Gastroesophageal sphincter (tissue), 4 donors: ENCODE results near the gene ACACB. TPM values are rescaled to one million over a fixed set of nuclear protein-coding genes. Genes with fewer than 3 reads are reported as not detected.

ENCODE experiments used
- ATAC-seq: fragments of 150-250 bp; one replicate; pipeline ENCODE4 v1.9.1; 2016; ENCODE audit warnings: mild to moderate bottlenecking, moderate library complexity
- H3K27ac ChIP-seq, 4 donors: fragments of 200-600 bp; sonication (generic) in 3 of 4; 1 replicate in 3 of 4; 2 replicates in 1 of 4; pipeline ENCODE4 v1.5.1; 2016 to 2019
- H3K27me3 ChIP-seq: fragments of 200-600 bp; sonication (generic); one replicate; pipeline ENCODE4 v1.5.1; 2019
- H3K36me3 ChIP-seq, 2 donors: fragments of 200-600 bp; sonication (generic); one replicate each; pipeline ENCODE4 v1.5.1; 2019; ENCODE audit warnings: control low read depth in 1 of 2
- H3K4me1 ChIP-seq, 3 donors: fragments of 200-600 bp; sonication (generic); 1 replicate in 2 of 3; 2 replicates in 1 of 3; pipeline ENCODE4 v1.5.1; 2016 to 2019; ENCODE audit warnings: control low read depth in 2 of 3
- H3K4me3 ChIP-seq, 2 donors: fragments of 200-600 bp; sonication (generic); one replicate each; pipeline ENCODE4 v1.5.1; 2019; ENCODE audit warnings: mild to moderate bottlenecking in 1 of 2, moderate library complexity in 1 of 2
- H3K9me3 ChIP-seq, 3 donors: fragments of 200-600 bp; sonication (generic); one replicate each; pipeline ENCODE4 v1.5.1; 2017 to 2019; ENCODE audit warnings: control low read depth in 2 of 3
- EP300 ChIP-seq: sonication (generic); formaldehyde crosslinking; IDR thresholded peaks from one replicate; pipeline ENCODE4 v1.6.1; 2017; ENCODE audit warnings: antibody characterized with exemption, mild to moderate bottlenecking
- POLR2A ChIP-seq, 2 donors: fragments of 450-650 bp; IDR thresholded peaks; one replicate each; pipeline ENCODE4 v1.6.1; 2017; ENCODE audit warnings: antibody characterized with exemption in 2 of 2, mild to moderate bottlenecking in 2 of 2, moderate library complexity in 1 of 2
- POLR2AphosphoS5 ChIP-seq: sonication (generic); formaldehyde crosslinking; IDR thresholded peaks from one replicate; pipeline ENCODE4 v1.6.1; 2017; ENCODE audit warnings: antibody characterized with exemption
- WGBS, 2 donors: methylation state at CpG; one replicate each; pipeline ENCODE4 v1.1.5; 2018; ENCODE audit warnings: low coverage in 1 of 2; 5-methylcytosine and 5-hydroxymethylcytosine counted together
- total RNA-seq, 4 donors: library from RNA; depleted of rRNA; stranded (reverse); fragments of >200 nt; gene quantifications; one replicate each; pipeline ENCODE4 v1.1.0, GENCODE V29; 2016
- TF ChIP-seq, protein P1 (sequence below), 4 experiments: fragments of 200-600 bp in 2 of 4; fragments of 450-650 bp in 2 of 4; sonication (generic) in 1 of 4; IDR thresholded peaks; one replicate each; pipeline ENCODE4 v1.5.1; 2017 to 2019; ENCODE audit warnings: antibody characterized with exemption in 4 of 4, mild to moderate bottlenecking in 2 of 4, moderate library complexity in 2 of 4

The ACACB gene
- total RNA-seq, 4 donors from 2014 or later: 49.4 to 230 (median 138) TPM

DNA sequence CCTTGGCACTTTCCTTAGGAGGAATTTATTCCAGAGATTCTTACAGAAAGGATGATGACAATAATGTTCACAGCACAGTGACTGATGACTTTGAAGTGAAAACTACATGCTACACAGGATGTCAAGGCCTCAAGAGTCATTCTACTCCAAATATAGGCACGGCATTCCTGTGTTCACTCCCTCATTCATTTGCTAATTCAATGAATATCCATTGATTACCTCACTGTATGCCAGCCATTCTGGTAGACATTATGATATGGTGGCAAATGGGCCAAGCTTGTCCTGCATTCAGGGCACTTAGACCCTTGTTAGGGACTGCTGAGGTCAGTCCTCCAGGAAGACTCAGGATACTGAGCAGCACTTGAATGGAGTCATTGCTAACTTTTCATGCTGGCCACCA is 144.7 kb downstream of the ACACB start:
- no peaks in the 10 kb centered on the region for H3K27me3 ChIP-seq
- peaks cover 0 to 11% (median 0%) of the 10 kb centered on the region in 3 donors for H3K4me1 ChIP-seq
- no peak for ATAC-seq
- H3K27ac ChIP-seq: no peak overlapping the region
- WGBS, 2 donors: 60% methylated on average over 1 of the region's 1 CpG; no CpG with 5 or more reads in 1 of the 2 donors
- H3K4me3 ChIP-seq: no peak overlapping the region
- peaks cover 0 to 6% (median 0%) of the 10 kb centered on the region in 3 donors for H3K9me3 ChIP-seq
- no peak for TF ChIP-seq POLR2AphosphoS5
- TF ChIP-seq, protein P1, sequence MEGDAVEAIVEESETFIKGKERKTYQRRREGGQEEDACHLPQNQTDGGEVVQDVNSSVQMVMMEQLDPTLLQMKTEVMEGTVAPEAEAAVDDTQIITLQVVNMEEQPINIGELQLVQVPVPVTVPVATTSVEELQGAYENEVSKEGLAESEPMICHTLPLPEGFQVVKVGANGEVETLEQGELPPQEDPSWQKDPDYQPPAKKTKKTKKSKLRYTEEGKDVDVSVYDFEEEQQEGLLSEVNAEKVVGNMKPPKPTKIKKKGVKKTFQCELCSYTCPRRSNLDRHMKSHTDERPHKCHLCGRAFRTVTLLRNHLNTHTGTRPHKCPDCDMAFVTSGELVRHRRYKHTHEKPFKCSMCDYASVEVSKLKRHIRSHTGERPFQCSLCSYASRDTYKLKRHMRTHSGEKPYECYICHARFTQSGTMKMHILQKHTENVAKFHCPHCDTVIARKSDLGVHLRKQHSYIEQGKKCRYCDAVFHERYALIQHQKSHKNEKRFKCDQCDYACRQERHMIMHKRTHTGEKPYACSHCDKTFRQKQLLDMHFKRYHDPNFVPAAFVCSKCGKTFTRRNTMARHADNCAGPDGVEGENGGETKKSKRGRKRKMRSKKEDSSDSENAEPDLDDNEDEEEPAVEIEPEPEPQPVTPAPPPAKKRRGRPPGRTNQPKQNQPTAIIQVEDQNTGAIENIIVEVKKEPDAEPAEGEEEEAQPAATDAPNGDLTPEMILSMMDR (IDR thresholded peaks at IDR 0.05): no peak
- TF ChIP-seq POLR2A (IDR thresholded peaks at IDR 0.05): no peak
- TF ChIP-seq EP300: no peak
- H3K36me3 ChIP-seq: peaks cover 0 to 100% of the 10 kb centered on the region in 2 donors

DNA sequence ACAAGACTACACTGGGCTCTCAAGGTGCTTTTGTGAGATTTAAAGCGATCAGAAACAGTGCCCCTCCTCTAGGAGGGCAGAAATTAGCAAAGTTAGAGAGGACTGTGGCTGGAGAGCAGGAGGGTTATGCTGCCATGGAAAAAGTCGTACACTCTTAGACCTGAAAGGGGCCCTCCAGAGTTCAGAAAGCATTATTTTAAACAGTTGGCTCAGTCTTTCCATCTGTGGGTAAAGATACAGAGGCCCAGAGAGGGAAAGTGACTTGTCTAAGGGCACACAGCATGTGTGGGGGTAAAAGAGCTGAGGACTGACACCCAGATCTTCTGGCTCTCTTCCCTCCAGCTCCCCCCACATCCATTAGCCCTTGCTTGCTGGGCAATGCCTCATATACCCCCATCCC is 145.6 kb downstream of the ACACB start:
- 83 to 100% methylated on average over 1 to 2 of the region's 2 CpGs for WGBS, 2 donors
- peaks cover 0 to 11% (median 0%) of the 10 kb centered on the region in 3 donors for H3K4me1 ChIP-seq
- H3K9me3 ChIP-seq: peaks cover 0 to 6% (median 0%) of the 10 kb centered on the region in 3 donors
- H3K4me3 ChIP-seq: no peak overlapping the region
- peaks cover 0 to 100% of the 10 kb centered on the region in 2 donors for H3K36me3 ChIP-seq
- ATAC-seq: no peak
- TF ChIP-seq, protein P1 (IDR thresholded peaks at IDR 0.05): no peak
- TF ChIP-seq POLR2A (IDR thresholded peaks at IDR 0.05) (no peak), POLR2AphosphoS5 (no peak), EP300 (no peak)
- H3K27me3 ChIP-seq: no peaks in the 10 kb centered on the region
- H3K27ac ChIP-seq: no peak overlapping the region

DNA sequence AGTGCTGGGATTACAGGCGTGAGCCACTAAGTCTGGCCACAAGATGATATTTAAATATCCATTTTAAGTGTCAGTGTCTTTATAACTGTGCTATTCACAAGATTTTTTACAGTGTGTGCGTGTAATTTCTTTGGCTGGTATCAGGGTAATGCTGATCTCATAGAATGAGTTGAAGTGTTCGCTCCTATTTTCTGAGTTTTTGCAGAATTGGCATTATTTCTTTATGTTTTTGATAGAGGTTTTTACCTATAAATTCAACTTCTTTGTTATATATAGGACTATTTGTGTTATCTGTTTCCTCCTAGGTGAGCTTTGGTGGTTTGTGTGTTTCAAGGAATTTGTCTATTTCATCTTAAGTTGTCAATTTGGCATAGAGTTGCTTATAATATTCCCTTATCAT is 147.1 kb downstream of the ACACB start:
- Histone ChIP-seq H3K27me3 (no peaks in the 10 kb centered on the region), H3K4me1 (peaks cover 0 to 11% (median 0%) of the 10 kb centered on the region in 3 donors), H3K9me3 (peaks cover 0 to 6% (median 0%) of the 10 kb centered on the region in 3 donors), H3K36me3 (peaks cover 0 to 100% of the 10 kb centered on the region in 2 donors), H3K27ac (no peak overlapping the region), H3K4me3 (no peak overlapping the region)
- TF ChIP-seq POLR2A (IDR thresholded peaks at IDR 0.05) (no peak), POLR2AphosphoS5 (no peak), EP300 (no peak)
- TF ChIP-seq, protein P1 (IDR thresholded peaks at IDR 0.05): no peak
- ATAC-seq: no peak
- WGBS, 2 donors: 93 to 100% methylated on average over 3 of the region's 3 CpGs

DNA sequence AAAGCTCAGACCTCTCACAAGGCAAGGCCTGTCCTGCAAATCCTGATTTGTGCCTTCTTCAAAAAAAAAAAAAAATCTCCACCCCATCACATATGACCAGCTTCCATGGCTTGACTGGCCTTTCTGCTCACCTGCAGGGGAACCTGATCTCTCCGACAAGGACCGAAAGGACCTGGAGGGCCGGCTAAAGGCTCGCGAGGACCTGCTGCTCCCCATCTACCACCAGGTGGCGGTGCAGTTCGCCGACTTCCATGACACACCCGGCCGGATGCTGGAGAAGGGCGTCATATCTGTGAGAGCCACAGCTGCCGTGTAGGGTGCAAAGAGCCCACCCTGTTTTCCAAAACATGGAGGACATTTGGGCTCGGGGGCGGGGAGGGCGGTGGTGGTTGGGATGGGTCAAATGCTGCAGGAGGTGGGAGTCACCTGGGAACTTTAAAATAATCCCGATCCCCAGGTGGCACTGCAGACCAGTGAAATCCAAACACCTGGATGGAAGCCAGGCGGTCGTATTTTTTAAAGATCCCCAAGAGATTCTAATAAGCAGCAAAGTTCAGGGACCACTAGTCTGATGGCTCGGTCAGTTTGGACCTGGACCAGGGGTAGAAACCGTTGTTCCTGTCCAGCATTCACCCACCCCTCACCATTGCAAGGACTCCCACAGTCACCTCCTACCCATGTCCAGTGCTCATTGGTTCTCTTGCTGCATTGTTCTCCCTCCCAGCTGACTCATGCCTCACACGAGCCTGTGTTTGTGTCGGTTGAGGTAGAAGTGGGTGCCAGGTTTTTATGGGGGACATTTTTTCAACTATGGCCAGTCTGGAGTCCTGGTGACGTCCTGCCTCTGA is 147.9 kb downstream of the ACACB start:
- H3K4me1 ChIP-seq: peaks cover 0 to 11% (median 0%) of the 10 kb centered on the region in 3 donors
- TF ChIP-seq, protein P1 (IDR thresholded peaks at IDR 0.05): peak in 3 of 4 experiments; percentile 79 to 92 (median 91)
- TF ChIP-seq EP300: no peak
- 43 to 66% methylated on average over 4 to 5 of the region's 23 CpGs for WGBS, 2 donors
- H3K27me3 ChIP-seq: no peaks in the 10 kb centered on the region
- H3K9me3 ChIP-seq: peaks cover 0 to 6% (median 0%) of the 10 kb centered on the region in 3 donors
- ATAC-seq: peak; percentile 78
- peak overlapping the region in 3 of 4 donors; percentile 61 to 71 (median 66) for H3K27ac ChIP-seq
- peaks cover 0 to 99% of the 10 kb centered on the region in 2 donors for H3K36me3 ChIP-seq
- H3K4me3 ChIP-seq: no peak overlapping the region
